Keratinocyte (primary cell): ENCODE data around the gene ADNP2. TPM values are rescaled to one million over a fixed set of nuclear protein-coding genes. Genes with fewer than 3 reads are reported as not detected.

Source experiments
- DNase-seq: peaks from one replicate; pipeline ENCODE4 v3.0.0-alpha.2; 2011; ENCODE audit warnings: low read depth, missing footprints, low spot score
- FAIRE-seq: peaks from 2 replicates; lab custom pipeline; 2011; peaks lifted over from hg19 to GRCh38; lab: Jason Lieb, UNC
- H2AFZ ChIP-seq: 2 replicates; pipeline ENCODE4 v1.6.0; 2012; ENCODE audit warnings: low read length, control low read depth, inconsistent platforms; ENCODE audit not compliant: control insufficient read depth
- H3K27ac ChIP-seq: 2 replicates; pipeline ENCODE4 v1.5.1; 2011; ENCODE audit warnings: low read length; ENCODE audit not compliant: control insufficient read depth, insufficient read depth
- H3K27me3 ChIP-seq: 3 replicates; pipeline ENCODE4 v1.6.0; 2011; ENCODE audit warnings: low read length; ENCODE audit not compliant: control insufficient read depth, insufficient read depth; ENCODE audit errors: extremely low read depth
- H3K36me3 ChIP-seq, 2 experiments: 2 replicates in 1 of 2; 3 replicates in 1 of 2; pipeline ENCODE4 v1.5.1; 2011; ENCODE audit warnings: low read length in 2 of 2, mild to moderate bottlenecking in 1 of 2; ENCODE audit not compliant: control insufficient read depth in 2 of 2, insufficient read depth in 2 of 2; ENCODE audit errors: extremely low read depth in 1 of 2
- H3K4me1 ChIP-seq: 3 replicates; pipeline ENCODE4 v1.5.1; 2011; ENCODE audit warnings: low read length; ENCODE audit not compliant: control insufficient read depth, insufficient read depth; ENCODE audit errors: extremely low read depth
- H3K4me2 ChIP-seq: 3 replicates; pipeline ENCODE4 v1.6.0; 2011; ENCODE audit warnings: low read depth, low read length; ENCODE audit not compliant: control insufficient read depth, insufficient read depth; ENCODE audit errors: extremely low read depth
- H3K4me3 ChIP-seq, 3 experiments: fragments of 200-600 bp in 1 of 3; sonication (generic) in 1 of 3; 2 replicates in 2 of 3; 3 replicates in 1 of 3; pipeline ENCODE4 v1.5.1; 2011 to 2016; ENCODE audit warnings: low read length in 3 of 3, mild to moderate bottlenecking in 3 of 3, control low read depth in 2 of 3, inconsistent platforms in 1 of 3, low read depth in 1 of 3, mixed read lengths in 1 of 3, mixed run types in 1 of 3, moderate library complexity in 1 of 3; ENCODE audit not compliant: control insufficient read depth in 2 of 3, insufficient read depth in 2 of 3; ENCODE audit errors: extremely low read depth in 1 of 3
- H3K79me2 ChIP-seq: 2 replicates; pipeline ENCODE4 v1.6.0; 2012; ENCODE audit warnings: low read length; ENCODE audit not compliant: control insufficient read depth, insufficient read depth
- H3K9ac ChIP-seq: 3 replicates; pipeline ENCODE4 v1.6.0; 2011; ENCODE audit warnings: low read length; ENCODE audit not compliant: control insufficient read depth, insufficient read depth; ENCODE audit errors: extremely low read depth
- H3K9me1 ChIP-seq: 3 replicates; pipeline ENCODE4 v1.6.0; 2011; ENCODE audit warnings: low read length; ENCODE audit not compliant: control insufficient read depth, insufficient read depth; ENCODE audit errors: extremely low read depth
- H3K9me3 ChIP-seq: 2 replicates; pipeline ENCODE4 v1.5.1; 2012; ENCODE audit warnings: low read depth, low read length; ENCODE audit not compliant: control insufficient read depth
- H4K20me1 ChIP-seq: 3 replicates; pipeline ENCODE4 v1.6.0; 2011; ENCODE audit warnings: low read length; ENCODE audit not compliant: control insufficient read depth, insufficient read depth; ENCODE audit errors: extremely low read depth
- CTCF ChIP-seq, 3 experiments: IDR thresholded peaks in 1 of 3; conservative IDR thresholded peaks in 1 of 3; optimal IDR thresholded peaks in 1 of 3; 2 replicates in 2 of 3; 3 replicates in 1 of 3; pipeline versions ENCODE3 to v1.5.1; 2011; ENCODE audit warnings: low read length in 3 of 3, mild to moderate bottlenecking in 3 of 3, moderate library complexity in 2 of 3, control low read depth in 1 of 3, inconsistent platforms in 1 of 3; ENCODE audit not compliant: insufficient read depth in 2 of 3; ENCODE audit errors: extremely low read depth in 1 of 3
- EZH2 ChIP-seq: IDR thresholded peaks from one replicate; pipeline ENCODE4 v1.6.1; 2012; ENCODE audit warnings: inconsistent platforms, mild to moderate bottlenecking, low read length, moderate library complexity
- dilution Hi-C: fragments of 300-500 bp; cut with MboI; formaldehyde crosslinking; loops from one replicate; pipeline ENCODE4 v1.7.0; 2020; ENCODE audit warnings: low sequenced_read_pairs; ENCODE audit not compliant: extremely low pct_ligation_motif_present
- polyA plus RNA-seq, 5 experiments: library from polyadenylated mRNA; depleted of rRNA in 3 of 5; stranded (reverse) in 3 of 5; stranded (forward) in 1 of 5; unstranded in 1 of 5; fragments of >200 nt; gene quantifications; 1 replicate in 1 of 5; 2 replicates in 3 of 5; 3 replicates in 1 of 5; pipeline versions ENCODE4 v1.2.1 to v1.2.3, GENCODE V29; 2011 to 2012; ENCODE audit warnings: missing spikeins in 2 of 5, low read depth in 1 of 5, low replicate concordance in 1 of 5

Gene ADNP2
- polyA plus RNA-seq, 1 donor (not counting 4 experiments of a cell fraction or from before 2014, with no cell fraction given) = 11.3 TPM

GRCh38 chr18:80140455-80140985 is 31.5 kb downstream of the ADNP2 start:
- H3K36me3 ChIP-seq = peaks cover 21 to 25% of the 10 kb centered on the region in 2 experiments
- H3K27ac ChIP-seq = no peak overlapping the region
- H3K79me2 ChIP-seq = peaks cover 2% of the 10 kb centered on the region
- no peaks in the 10 kb centered on the region for H3K9me1 ChIP-seq
- H2AFZ ChIP-seq = no peak overlapping the region
- H3K4me2 ChIP-seq = no peak overlapping the region
- FAIRE-seq (no peak), DNase-seq (no peak)
- no peak overlapping the region for H3K9ac ChIP-seq
- H3K4me3 ChIP-seq = no peak overlapping the region
- no peaks in the 10 kb centered on the region for H3K9me3 ChIP-seq
- H4K20me1 ChIP-seq = no peaks in the 10 kb centered on the region
- TF ChIP-seq EZH2 (no peak), CTCF (optimal IDR thresholded peaks at IDR 0.05 in 1 of 3, IDR thresholded peaks at IDR 0.05 in 1 of 3, conservative IDR thresholded peaks at IDR 0.05 in 1 of 3; ENCODE audit: extremely low read depth in 1 of 3, insufficient read depth in 2 of 3, low read length in 3 of 3) (no peak)
- H3K4me1 ChIP-seq = no peaks in the 10 kb centered on the region
- dilution Hi-C loops = no loop called here
- H3K27me3 ChIP-seq = no peaks in the 10 kb centered on the region

- dilution Hi-C loops = no loop called here
- FAIRE-seq = no peak
- no peak for DNase-seq
These were observed 34.8 kb downstream of the ADNP2 start for GRCh38 chr18:80143881-80144280.

More at GRCh38 chr18:80143881-80144280, 34.8 kb downstream of the ADNP2 start:
- Histone ChIP-seq H3K27me3 (no peaks in the 10 kb centered on the region), H3K4me1 (peaks cover 9% of the 10 kb centered on the region), H4K20me1 (no peaks in the 10 kb centered on the region), H3K4me2 (no peak overlapping the region), H3K4me3 (no peak overlapping the region), H3K9me1 (no peaks in the 10 kb centered on the region), H3K36me3 (peaks cover 2 to 12% of the 10 kb centered on the region in 2 experiments), H2AFZ (no peak overlapping the region), H3K9ac (no peak overlapping the region), H3K9me3 (no peaks in the 10 kb centered on the region), H3K79me2 (no peaks in the 10 kb centered on the region), H3K27ac (no peak overlapping the region)
- no peak for TF ChIP-seq EZH2
- no peak for TF ChIP-seq CTCF (optimal IDR thresholded peaks at IDR 0.05 in 1 of 3, IDR thresholded peaks at IDR 0.05 in 1 of 3, conservative IDR thresholded peaks at IDR 0.05 in 1 of 3; ENCODE audit: extremely low read depth in 1 of 3, insufficient read depth in 2 of 3, low read length in 3 of 3)
